AG04450 (cell line): ENCODE measurements around the gene PDS5A. TPM values are rescaled to one million over a fixed set of nuclear protein-coding genes. Genes with fewer than 3 reads are reported as not detected.
"Not testable (repeated sequence)": the region's sequence is repeated elsewhere in the genome, so short reads cannot be mapped to it uniquely, and the experiment has no call there.

ENCODE experiments used
- CTCF ChIA-PET: fragments of 300-600, 350-600 bp; formaldehyde crosslinking; extraction: SDS; loops from one replicate; lab custom pipeline; 2022; ENCODE audit warnings: antibody characterized with exemption, inconsistent platforms; lab: Charles Lee
- POLR2A ChIA-PET: fragments of 350-600 bp; formaldehyde crosslinking; extraction: SDS; loops from one replicate; lab custom pipeline; 2021; ENCODE audit warnings: antibody characterized with exemption, inconsistent platforms; lab: Yijun Ruan, JAX
- DNase-seq: peaks from one replicate; pipeline ENCODE4 v3.0.0-alpha.2; 2011; ENCODE audit warnings: low read depth, low spot score
- H3K27ac ChIP-seq: one replicate; pipeline ENCODE4 v1.5.1; 2012; ENCODE audit warnings: low read depth, low read length, control low read depth
- H3K27me3 ChIP-seq: one replicate; pipeline ENCODE4 v1.6.0; 2012; ENCODE audit warnings: low read length; ENCODE audit not compliant: control insufficient read depth, insufficient read depth
- H3K4me3 ChIP-seq: 2 replicates; pipeline ENCODE4 v1.5.1; 2011; ENCODE audit warnings: mild to moderate bottlenecking, low read depth, low read length, control low read depth
- H3K9me3 ChIP-seq: 2 replicates; pipeline ENCODE4 v1.5.1; 2012; ENCODE audit warnings: low read length; ENCODE audit not compliant: control insufficient read depth, insufficient read depth
- CTCF ChIP-seq: IDR thresholded peaks from 2 replicates; pipeline ENCODE4 v1.5.1; 2011; ENCODE audit warnings: low read depth, low read length, control low read depth, inconsistent platforms
- polyA plus RNA-seq: library from polyadenylated mRNA; depleted of rRNA; stranded (reverse); fragments of >200 nt; gene quantifications from 2 replicates; pipeline ENCODE4 v1.2.3, GENCODE V29; 2011

Gene PDS5A
- polyA plus RNA-seq, 1 experiment, result 49.5 TPM

DNA sequence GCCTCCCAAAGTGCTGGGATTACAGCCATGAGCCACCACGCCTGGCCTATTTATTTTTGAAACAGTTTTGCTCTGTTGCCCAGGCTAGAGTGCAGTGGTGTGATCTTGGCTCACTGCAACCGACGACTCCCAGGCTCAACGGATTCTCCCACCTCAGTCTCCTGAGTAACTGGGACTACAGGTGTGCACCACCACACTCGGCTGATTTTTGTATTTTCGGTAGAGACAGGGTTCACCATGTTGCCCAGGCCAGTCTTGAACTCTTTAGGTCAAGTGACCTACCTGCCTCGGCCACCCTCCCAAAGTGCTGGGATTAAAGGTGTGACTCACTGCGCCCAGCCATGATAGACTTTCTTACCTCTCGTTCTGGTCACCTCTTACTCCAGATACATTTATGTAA is 155.8 kb downstream of the PDS5A start:
- no peaks in the 10 kb centered on the region for H3K27me3 ChIP-seq
- no peaks in the 10 kb centered on the region for H3K9me3 ChIP-seq
- H3K27ac ChIP-seq, result no peak overlapping the region
- no peak for TF ChIP-seq CTCF
- POLR2A ChIA-PET, result no interaction called here
- no peak overlapping the region for H3K4me3 ChIP-seq
- CTCF ChIA-PET, result no interaction called here
- DNase-seq, result no peak

- Histone ChIP-seq H3K9me3 (no peaks in the 10 kb centered on the region; the same call in 1 of the 2 replicates), H3K27me3 (no peaks in the 10 kb centered on the region), H3K27ac (no peak overlapping the region), H3K4me3 (no peak overlapping the region)
- CTCF ChIA-PET, result no interaction called here
- DNase-seq, result no peak
- no peak for TF ChIP-seq CTCF
- POLR2A ChIA-PET, result no interaction called here
These were observed 157.5 kb downstream of the PDS5A start for GRCh38 chr4:39820186-39820585.

DNA sequence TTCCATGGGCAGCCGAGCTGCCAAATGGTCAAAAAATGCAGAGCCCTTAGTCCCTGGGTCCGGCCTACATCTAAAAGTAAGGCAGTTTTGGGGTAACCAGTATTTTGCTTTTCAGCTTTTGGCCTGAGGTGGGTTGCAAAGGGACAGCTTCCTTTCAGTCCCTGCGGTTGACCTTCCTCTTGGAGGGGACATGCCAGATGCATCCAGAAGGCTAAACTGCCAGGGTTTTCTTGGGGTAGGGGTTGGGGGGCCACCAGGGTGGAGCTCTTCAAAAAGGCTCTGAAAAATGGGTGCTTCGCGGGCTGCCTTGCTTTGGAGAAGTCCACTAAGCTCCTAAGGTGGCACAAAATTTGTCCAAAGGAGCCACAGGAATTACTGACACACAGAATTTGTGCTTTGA is 159.1 kb downstream of the PDS5A start:
- ChIA-PET POLR2A (no interaction called here), CTCF (no interaction called here)
- peaks cover 7% of the 10 kb centered on the region; the same call in 1 of the 2 replicates for H3K9me3 ChIP-seq
- no peak overlapping the region for H3K27ac ChIP-seq
- no peak overlapping the region for H3K4me3 ChIP-seq
- no peak for DNase-seq
- no peaks in the 10 kb centered on the region for H3K27me3 ChIP-seq
- TF ChIP-seq CTCF, result no peak

DNA sequence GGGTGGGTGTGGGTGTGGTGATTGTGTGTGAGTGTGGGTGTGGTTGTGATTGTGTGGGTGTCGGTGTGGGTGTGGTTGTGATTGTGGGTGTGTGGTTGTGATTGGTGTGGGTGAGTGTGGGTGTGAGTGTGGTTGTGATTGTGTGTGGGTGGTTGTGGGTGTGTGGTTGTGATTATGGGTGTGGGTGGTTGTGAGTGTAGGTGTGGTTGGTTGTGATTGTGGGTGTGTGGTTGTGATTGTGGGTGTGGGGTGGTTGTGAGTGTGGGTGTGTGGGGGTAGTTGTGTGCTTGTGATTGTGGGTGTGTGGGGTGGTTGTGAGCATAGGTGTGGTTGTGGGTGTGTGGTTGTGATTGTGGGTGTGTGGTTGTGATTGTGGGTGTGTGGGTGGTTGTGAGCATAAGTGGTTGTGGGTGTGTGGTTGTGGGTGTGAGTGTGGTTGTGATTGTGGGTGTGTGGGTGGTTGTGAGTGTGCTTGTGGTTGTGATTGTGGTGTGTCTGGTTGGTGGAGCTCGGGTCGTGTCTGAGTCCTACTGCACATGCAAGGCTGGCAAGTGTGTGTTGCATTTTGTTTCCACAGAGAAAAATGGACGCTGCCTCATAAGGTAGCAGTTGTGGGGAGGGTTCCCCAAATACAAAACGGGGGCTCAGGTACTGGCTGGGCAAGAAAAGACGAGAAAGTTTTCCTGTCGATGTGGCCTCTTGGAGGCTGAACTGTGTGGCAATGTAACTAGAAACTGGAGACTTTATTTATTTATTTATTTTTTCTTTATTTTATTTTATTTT is 163.1 kb downstream of the PDS5A start:
- Histone ChIP-seq H3K27me3 (no peaks in the 10 kb centered on the region), H3K27ac (no peak overlapping the region), H3K9me3 (peaks cover 7% of the 10 kb centered on the region; the same call in 1 of the 2 replicates), H3K4me3 (no peak overlapping the region)
- no peak for DNase-seq
- ChIA-PET CTCF (no interaction called here), POLR2A (no interaction called here)
- TF ChIP-seq CTCF, result no peak

- POLR2A ChIA-PET, H3K27me3 ChIP-seq, H3K9me3 ChIP-seq, H3K27ac ChIP-seq, CTCF ChIA-PET, DNase-seq, H3K4me3 ChIP-seq: not testable (repeated sequence)
These were observed 163.9 kb downstream of the PDS5A start for GRCh38 chr4:39813761-39814160.

DNA sequence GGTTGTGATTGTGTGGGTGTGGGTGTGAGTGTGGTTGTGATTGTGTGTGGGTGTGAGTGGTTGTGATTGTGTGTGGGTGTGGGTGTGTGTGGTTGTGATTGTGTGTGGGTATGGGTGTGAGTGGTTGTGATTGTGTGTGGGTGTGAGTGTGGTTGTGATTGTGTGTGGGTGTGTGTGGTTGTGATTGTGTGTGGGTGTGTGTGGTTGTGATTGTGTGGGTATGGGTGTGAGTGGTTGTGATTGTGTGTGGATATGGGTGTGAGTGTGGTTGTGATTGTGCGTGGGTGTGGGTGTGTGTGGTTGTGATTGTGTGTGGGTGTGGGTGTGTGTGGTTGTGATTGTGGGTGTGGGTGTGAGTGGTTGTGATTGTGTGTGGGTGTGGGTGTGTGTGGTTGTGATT is 164.7 kb downstream of the PDS5A start:
- H3K27ac ChIP-seq, DNase-seq, H3K4me3 ChIP-seq, H3K27me3 ChIP-seq, H3K9me3 ChIP-seq, POLR2A ChIA-PET, CTCF ChIA-PET: not testable (repeated sequence)
